Esophagus muscularis mucosa (tissue), 4 donors: ENCODE measurements around the gene BAG5.

Experiments
- CTCF ChIP-seq, 3 experiments: fragments of 200-600 bp in 2 of 3; fragments of 450-650 bp in 1 of 3; sonication (generic) in 2 of 3; IDR thresholded peaks; one replicate each; pipeline ENCODE4 v1.5.1; 2017 to 2019; ENCODE audit warnings: antibody characterized with exemption in 3 of 3, mild to moderate bottlenecking in 2 of 3, moderate library complexity in 1 of 3
- EP300 ChIP-seq: sonication (generic); formaldehyde crosslinking; IDR thresholded peaks from one replicate; pipeline ENCODE4 v1.6.1; 2017; ENCODE audit warnings: antibody characterized with exemption
- POLR2A ChIP-seq: fragments of 450-650 bp; IDR thresholded peaks from one replicate; pipeline ENCODE4 v1.6.1; 2017; ENCODE audit warnings: antibody characterized with exemption, moderate library complexity, mild to moderate bottlenecking, low read depth

- TF ChIP-seq CTCF (IDR thresholded peaks at IDR 0.05): no peak
- no peak for TF ChIP-seq POLR2A
- no peak for TF ChIP-seq EP300
Measured at GRCh38 chr14:103611215-103611614, 48.8 kb upstream of the BAG5 start.
